ENCODE measurements around the gene PLCD3. TPM values are rescaled to one million over a fixed set of nuclear protein-coding genes. Genes with fewer than 3 reads are reported as not detected.

The PLCD3 gene
- total and polyA plus RNA-seq, 2 of the 13 experiments (the other 11 are each of a cell fraction or from before 2014, with no cell fraction given), result 11.3 to 39.1 TPM

DNA sequence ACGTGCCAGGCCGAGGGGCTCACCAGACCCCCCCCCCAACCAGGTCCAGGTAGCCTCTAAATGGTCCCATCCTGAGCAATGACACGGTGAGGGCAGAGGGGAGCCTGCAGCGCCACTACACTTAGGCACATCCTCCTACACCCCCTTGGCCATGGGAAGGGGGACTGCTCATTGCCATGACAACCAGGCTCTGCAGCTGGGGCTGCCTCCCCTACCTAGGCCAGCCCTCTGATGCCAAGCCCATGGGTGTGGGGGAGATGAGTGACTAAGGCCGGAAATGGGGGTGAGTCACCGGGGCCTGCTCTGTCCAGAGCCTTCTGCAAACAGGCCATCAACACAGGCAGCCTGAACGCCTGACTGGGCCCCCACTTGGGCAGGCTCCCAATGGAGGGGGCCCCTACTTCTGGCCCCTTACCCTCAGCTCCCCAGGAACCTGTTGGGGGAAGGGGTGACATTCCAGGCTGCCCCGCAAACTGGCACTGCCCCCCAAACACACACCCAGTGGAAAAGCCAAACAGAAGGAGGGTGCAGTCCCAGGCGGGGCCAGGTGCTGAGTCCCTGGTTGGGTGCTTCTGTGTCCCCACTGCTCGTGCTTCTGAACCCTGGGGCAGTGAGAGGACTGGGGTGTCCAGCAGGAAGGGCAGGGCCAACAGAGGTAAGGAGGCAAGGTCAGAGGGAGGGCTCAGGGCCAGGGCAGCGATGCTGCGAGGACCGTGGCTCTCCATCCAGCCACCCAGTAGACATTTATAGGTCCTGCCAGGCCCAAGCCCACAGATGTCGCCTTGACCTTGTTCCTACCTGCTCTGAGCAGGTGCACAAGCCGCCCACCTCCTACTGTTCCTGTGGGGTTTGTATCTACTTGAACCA is 8.2 kb downstream of the PLCD3 start (continued):
- TF ChIP-seq, protein P1, sequence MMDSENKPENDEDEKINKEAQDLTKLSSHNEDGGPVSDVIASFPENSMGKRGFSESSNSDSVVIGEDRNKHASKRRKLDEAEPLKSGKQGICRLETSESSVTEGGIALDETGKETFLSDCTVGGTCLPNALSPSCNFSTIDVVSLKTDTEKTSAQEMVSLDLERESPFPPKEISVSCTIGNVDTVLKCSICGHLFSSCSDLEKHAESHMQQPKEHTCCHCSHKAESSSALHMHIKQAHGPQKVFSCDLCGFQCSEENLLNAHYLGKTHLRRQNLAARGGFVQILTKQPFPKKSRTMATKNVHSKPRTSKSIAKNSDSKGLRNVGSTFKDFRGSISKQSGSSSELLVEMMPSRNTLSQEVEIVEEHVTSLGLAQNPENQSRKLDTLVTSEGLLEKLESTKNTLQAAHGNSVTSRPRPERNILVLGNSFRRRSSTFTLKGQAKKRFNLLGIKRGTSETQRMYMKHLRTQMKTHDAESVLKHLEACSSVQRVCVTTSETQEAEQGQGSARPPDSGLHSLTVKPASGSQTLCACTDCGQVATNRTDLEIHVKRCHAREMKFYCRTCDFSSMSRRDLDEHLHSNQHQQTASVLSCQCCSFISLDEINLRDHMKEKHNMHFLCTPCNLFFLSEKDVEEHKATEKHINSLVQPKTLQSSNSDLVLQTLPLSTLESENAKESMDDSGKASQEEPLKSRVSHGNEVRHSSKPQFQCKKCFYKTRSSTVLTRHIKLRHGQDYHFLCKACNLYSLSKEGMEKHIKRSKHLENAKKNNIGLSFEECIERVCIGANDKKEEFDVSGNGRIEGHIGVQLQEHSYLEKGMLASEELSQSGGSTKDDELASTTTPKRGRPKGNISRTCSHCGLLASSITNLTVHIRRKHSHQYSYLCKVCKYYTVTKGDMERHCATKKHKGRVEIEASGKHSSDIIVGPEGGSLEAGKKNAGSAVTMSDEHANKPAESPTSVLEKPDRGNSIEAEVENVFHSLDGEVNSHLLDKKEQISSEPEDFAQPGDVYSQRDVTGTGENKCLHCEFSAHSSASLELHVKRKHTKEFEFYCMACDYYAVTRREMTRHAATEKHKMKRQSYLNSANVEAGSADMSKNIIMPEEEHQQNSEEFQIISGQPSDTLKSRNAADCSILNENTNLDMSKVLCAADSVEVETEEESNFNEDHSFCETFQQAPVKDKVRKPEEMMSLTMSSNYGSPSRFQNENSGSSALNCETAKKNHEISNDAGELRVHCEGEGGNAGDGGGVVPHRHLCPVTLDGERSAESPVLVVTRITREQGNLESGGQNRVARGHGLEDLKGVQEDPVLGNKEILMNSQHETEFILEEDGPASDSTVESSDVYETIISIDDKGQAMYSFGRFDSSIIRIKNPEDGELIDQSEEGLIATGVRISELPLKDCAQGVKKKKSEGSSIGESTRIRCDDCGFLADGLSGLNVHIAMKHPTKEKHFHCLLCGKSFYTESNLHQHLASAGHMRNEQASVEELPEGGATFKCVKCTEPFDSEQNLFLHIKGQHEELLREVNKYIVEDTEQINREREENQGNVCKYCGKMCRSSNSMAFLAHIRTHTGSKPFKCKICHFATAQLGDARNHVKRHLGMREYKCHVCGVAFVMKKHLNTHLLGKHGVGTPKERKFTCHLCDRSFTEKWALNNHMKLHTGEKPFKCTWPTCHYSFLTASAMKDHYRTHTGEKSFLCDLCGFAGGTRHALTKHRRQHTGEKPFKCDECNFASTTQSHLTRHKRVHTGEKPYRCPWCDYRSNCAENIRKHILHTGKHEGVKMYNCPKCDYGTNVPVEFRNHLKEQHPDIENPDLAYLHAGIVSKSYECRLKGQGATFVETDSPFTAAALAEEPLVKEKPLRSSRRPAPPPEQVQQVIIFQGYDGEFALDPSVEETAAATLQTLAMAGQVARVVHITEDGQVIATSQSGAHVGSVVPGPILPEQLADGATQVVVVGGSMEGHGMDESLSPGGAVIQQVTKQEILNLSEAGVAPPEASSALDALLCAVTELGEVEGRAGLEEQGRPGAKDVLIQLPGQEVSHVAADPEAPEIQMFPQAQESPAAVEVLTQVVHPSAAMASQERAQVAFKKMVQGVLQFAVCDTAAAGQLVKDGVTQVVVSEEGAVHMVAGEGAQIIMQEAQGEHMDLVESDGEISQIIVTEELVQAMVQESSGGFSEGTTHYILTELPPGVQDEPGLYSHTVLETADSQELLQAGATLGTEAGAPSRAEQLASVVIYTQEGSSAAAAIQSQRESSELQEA (CRISPR knock-in tag; IDR thresholded peaks at IDR 0.05; ENCODE audit: not compliant biosample characterization), result peak; percentile 77
- TF ChIP-seq JUN (CRISPR knock-in tag; IDR thresholded peaks at IDR 0.05) (peak; percentile 91), CEBPG (CRISPR knock-in tag; IDR thresholded peaks at IDR 0.05) (no peak), MXD4 (CRISPR knock-in tag; IDR thresholded peaks at IDR 0.05) (peak; percentile 37; the same call in 1 of the 2 replicates), ZNF614 (CRISPR knock-in tag; IDR thresholded peaks at IDR 0.05; ENCODE audit: borderline replicate concordance) (0 out of 2 replicates have a peak, but pooled peaks have one; percentile 8), BORCS8-MEF2B (CRISPR knock-in tag; IDR thresholded peaks at IDR 0.05) (no peak), MIER2 (CRISPR knock-in tag; IDR thresholded peaks at IDR 0.05) (no peak), BRD4 (CRISPR knock-in tag; IDR thresholded peaks at IDR 0.05) (no peak)
- TF ChIP-seq, protein P2, sequence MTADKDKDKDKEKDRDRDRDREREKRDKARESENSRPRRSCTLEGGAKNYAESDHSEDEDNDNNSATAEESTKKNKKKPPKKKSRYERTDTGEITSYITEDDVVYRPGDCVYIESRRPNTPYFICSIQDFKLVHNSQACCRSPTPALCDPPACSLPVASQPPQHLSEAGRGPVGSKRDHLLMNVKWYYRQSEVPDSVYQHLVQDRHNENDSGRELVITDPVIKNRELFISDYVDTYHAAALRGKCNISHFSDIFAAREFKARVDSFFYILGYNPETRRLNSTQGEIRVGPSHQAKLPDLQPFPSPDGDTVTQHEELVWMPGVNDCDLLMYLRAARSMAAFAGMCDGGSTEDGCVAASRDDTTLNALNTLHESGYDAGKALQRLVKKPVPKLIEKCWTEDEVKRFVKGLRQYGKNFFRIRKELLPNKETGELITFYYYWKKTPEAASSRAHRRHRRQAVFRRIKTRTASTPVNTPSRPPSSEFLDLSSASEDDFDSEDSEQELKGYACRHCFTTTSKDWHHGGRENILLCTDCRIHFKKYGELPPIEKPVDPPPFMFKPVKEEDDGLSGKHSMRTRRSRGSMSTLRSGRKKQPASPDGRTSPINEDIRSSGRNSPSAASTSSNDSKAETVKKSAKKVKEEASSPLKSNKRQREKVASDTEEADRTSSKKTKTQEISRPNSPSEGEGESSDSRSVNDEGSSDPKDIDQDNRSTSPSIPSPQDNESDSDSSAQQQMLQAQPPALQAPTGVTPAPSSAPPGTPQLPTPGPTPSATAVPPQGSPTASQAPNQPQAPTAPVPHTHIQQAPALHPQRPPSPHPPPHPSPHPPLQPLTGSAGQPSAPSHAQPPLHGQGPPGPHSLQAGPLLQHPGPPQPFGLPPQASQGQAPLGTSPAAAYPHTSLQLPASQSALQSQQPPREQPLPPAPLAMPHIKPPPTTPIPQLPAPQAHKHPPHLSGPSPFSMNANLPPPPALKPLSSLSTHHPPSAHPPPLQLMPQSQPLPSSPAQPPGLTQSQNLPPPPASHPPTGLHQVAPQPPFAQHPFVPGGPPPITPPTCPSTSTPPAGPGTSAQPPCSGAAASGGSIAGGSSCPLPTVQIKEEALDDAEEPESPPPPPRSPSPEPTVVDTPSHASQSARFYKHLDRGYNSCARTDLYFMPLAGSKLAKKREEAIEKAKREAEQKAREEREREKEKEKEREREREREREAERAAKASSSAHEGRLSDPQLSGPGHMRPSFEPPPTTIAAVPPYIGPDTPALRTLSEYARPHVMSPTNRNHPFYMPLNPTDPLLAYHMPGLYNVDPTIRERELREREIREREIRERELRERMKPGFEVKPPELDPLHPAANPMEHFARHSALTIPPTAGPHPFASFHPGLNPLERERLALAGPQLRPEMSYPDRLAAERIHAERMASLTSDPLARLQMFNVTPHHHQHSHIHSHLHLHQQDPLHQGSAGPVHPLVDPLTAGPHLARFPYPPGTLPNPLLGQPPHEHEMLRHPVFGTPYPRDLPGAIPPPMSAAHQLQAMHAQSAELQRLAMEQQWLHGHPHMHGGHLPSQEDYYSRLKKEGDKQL (CRISPR knock-in tag; IDR thresholded peaks at IDR 0.05; ENCODE audit: low read depth), result no peak
- TF ChIP-seq, protein P3, sequence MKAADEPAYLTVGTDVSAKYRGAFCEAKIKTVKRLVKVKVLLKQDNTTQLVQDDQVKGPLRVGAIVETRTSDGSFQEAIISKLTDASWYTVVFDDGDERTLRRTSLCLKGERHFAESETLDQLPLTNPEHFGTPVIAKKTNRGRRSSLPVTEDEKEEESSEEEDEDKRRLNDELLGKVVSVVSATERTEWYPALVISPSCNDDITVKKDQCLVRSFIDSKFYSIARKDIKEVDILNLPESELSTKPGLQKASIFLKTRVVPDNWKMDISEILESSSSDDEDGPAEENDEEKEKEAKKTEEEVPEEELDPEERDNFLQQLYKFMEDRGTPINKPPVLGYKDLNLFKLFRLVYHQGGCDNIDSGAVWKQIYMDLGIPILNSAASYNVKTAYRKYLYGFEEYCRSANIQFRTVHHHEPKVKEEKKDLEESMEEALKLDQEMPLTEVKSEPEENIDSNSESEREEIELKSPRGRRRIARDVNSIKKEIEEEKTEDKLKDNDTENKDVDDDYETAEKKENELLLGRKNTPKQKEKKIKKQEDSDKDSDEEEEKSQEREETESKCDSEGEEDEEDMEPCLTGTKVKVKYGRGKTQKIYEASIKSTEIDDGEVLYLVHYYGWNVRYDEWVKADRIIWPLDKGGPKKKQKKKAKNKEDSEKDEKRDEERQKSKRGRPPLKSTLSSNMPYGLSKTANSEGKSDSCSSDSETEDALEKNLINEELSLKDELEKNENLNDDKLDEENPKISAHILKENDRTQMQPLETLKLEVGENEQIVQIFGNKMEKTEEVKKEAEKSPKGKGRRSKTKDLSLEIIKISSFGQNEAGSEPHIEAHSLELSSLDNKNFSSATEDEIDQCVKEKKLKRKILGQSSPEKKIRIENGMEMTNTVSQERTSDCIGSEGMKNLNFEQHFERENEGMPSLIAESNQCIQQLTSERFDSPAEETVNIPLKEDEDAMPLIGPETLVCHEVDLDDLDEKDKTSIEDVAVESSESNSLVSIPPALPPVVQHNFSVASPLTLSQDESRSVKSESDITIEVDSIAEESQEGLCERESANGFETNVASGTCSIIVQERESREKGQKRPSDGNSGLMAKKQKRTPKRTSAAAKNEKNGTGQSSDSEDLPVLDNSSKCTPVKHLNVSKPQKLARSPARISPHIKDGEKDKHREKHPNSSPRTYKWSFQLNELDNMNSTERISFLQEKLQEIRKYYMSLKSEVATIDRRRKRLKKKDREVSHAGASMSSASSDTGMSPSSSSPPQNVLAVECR (CRISPR knock-in tag; IDR thresholded peaks at IDR 0.05; ENCODE audit: borderline replicate concordance), result peak; percentile 2; the same call in 1 of the 2 replicates
